GM21423 (cell line): ENCODE results near the gene RSPRY1.
"Not testable (repeated sequence)": the region's sequence is repeated elsewhere in the genome, so short reads cannot be mapped to it uniquely, and the experiment has no call there.

Experiments
- ATAC-seq: cut with Tn5 transposase; IDR thresholded peaks from one replicate; pipeline ENCODE4 v1.9.1; 2021; ENCODE audit warnings: mild to moderate bottlenecking, moderate library complexity; ENCODE audit not compliant: unreplicated experiment

RSPRY1 gene

DNA sequence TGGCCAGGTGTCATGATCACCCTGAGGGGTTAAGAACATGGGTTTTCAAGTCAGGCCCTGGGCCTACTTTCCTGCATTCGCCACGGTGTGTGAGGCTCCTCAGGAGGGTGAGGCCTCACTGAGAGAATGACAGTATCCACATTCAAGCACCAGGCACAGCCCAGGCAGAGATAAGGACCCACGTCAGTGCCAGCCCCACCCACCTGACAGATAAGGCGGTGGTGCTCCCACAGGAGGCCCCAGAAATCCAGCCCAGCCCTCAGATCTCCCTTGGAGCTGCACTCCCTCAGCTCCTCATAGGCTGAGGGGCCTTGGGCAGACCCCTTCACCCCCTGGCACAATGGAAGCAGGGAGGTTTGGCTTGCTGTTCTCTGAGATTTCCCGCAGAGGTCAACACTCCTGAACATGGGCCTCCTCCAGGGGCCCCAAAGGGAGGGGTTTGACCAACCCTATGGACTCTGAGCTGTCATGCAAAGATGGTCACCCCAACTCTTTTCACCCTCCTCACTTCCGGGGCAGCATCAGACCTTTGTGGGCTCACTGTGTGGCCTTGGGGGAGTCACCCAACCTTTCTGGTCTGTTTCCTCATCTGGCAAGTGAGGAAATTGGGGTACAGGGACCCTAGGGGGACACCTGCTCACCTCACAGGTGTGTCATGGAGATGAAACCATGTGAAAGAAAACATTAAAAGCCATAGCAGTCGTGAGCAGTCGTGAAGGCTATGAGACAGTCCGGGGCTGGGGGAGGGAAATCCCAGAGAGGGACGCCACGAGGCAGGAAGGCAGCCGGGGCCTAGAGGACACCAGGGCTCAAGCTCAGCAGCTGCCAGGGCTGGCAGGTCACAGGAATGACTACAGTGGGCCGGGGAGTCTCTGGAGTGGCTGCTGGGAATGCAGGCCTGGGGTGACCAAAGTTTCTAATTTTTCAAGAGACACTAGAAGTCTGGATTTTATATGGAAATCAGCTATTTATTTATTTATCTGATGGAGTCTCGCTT, 83.0 kb downstream of the RSPRY1 start:
- no peak for ATAC-seq

DNA sequence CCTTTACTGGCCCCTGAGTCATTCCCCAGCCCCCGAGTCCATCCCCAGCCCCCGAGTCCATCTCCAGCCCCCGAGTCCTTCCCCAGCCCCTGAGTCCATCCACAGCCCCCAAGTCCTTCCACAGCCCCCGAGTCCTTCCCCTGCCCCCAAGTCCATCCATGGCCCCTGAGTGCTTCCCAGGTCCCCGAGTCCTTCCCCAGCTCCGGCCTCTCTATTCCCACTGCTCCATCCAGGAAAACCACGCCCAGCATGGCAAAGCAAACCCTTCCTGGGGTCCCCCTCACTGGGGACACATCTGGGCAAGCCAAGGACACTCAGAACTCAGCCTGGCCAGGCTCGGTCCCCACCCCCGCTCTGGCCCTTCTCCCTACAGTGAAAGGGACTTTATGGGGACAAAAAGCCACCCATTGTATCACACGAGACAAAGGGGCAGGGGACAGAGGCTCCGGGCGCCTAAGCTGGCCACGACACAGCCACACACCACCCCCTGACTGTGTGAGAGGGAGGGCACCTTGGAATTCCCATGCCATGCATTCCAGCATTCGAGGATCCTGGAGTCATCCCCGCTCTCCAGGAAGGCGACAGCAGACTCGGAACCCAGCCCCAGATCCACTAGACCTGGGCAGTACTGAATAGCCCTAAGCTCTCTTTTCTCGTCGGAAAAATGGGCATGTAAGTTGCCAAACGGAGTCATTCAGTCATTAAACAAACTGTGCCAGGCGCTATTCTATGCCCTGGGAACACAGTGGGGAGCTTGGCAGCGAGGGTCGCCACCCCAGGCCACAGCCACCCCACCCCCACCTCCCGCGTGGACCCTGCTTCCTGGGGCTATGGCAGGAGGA, 84.3 kb downstream of the RSPRY1 start:
- no peak for ATAC-seq

DNA sequence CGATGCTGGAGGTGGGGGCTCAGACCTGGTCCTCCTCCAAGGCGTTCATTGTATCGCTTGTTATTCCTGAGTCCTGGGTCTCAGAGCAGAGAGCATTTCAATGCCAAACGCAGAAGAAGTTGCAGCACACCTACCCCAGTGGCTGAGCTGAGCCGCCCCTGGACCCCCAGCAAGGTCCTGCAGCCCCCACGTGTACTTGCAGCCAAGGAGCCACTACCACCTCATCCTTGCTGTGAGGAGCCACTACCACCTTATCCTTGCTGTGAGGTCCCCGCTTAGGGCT, 84.9 kb downstream of the RSPRY1 start:
- no peak for ATAC-seq

DNA sequence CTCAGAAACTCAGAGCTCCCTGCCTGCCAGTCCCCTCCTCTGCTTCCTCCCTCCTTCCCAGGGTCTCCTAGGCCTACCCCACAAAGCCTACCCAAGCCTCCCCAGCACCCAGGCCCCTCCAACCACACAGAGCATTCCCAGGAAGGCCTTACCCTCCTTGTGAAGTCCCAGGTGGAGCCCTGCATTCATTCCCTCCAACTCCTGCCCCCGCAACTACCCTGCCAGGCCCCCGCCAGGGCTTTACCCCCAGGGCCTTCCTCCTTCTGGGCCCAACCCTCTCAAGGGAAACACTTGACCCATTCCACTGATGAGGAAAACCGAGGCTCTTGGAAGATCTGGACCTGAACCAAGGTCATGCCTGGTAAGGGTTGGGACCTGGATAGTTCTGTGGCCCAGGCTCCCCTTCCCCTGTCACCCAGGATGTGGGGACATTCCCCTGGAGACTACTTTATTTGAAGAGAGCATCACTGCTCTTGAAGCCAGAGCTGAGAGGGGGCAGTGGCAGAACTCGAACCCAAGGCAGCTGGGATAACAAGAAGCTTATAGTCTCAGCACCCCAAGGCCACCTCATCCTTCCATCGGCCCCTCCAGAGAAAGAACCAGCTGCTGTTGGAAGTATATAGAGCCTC, 85.9 kb downstream of the RSPRY1 start:
- no peak for ATAC-seq

DNA sequence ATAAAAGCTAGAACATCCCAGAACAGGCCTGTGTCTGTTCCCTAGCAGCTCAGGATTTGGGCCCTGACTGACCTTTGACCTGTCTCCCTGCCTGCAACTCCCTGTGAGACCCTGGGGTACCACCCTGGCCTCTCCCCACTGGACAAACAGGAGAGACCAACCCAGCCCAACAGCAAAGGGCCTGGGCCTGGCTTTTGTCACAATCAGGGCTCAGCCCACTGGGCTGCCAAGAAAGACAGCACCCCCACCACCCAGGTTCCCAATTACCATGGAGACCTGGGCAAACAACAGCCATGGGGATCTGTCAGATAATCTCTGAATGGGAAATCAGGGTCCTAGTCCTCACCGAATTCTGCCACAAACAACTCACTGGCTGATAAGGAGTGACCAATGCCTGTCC, 87.2 kb downstream of the RSPRY1 start:
- no peak for ATAC-seq

DNA sequence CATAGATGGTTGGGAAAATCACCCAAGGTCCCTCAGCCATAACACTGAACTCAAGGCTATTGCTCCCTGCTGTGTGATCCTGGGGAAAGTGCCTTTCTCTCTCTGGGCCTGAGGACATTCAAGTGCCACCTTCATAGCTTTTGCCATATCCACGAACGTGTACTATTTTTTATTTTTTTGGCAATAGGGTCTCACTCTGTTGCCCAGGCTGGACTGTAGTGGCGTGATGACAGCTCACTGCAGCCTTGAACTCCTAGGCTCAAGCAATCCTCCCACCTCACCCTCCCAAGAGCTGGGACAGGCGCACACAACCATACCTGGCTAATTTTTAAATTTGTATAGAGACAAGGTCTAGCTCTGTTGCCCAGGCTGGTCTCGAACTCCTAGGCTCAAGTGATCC, 87.7 kb downstream of the RSPRY1 start:
- ATAC-seq, result no peak

DNA sequence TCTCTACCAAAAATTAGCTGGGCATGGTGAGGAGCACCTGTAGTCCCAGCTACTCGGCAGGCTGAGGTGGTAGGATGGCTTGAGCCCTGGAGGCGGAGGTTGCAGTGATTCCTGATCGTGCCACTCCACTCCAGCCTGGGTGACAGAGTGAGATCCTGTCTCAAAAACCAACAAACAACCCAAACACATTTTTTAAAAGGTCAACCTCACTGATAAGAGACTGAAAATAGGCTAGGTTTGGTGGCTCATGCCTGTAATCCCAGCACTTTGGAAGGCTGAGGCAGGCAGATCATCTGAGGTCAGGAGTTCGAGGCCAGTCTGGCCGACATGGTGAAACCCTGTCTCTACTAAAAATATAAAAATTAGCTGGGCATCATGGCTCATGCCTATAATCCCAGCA, 89.8 kb downstream of the RSPRY1 start:
- not testable (repeated sequence) for ATAC-seq

DNA sequence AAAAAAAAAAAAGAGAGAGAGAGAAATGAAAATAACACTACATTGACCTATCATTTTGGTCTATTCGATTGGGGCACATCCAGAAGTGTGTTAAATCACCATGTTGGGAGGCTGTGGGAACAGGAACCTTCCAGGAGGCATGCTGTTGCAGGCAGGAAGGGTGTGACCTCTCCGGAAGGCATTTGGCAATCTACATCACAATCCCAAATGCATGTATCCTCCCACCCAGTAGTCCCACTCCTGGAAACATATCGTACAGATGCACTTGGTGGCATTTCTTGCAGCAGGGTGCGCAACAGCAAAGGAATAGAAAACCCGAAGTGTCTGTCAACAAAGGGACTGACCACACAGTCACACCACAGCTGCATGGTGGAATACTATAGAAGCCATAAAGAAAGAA, 90.5 kb downstream of the RSPRY1 start:
- ATAC-seq, result no peak

DNA sequence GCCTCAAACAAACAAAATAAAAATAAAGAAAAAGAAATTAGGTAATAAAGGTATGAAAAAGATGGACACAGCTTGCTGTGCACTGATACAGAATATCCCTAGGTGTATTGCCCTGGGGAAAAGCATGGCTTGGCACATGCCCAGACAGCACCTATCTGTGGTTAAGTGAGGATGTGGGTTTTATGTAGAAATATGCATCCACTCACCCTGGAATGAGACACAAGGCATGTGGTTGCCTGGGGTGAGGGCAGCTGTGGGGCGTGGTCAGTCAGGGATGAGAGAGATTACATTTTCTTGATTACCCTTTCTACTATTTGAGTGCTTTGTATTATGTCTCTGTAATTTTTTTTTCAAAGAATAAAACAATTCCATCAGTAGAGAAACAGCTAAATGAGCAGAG, 91.5 kb downstream of the RSPRY1 start:
- ATAC-seq, result no peak

DNA sequence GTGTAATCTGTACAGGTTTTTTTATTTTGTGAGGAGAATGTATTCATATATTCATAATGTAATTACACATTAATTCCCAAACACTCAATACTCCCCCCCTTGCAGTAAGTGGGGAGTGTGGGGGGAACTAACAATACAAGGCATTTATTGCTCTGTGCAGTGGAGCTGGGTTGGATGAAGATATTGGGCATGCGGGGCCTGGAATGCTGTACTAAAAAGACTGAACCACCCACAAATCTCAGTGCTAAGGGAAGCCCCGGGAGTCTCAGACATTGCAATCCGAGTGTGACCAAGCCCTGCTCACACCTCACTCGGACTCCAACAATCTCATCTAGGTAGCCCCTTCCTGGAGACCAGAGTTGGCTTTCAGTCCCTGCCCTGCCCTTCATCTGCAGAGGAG, 92.4 kb downstream of the RSPRY1 start:
- ATAC-seq, result no peak

DNA sequence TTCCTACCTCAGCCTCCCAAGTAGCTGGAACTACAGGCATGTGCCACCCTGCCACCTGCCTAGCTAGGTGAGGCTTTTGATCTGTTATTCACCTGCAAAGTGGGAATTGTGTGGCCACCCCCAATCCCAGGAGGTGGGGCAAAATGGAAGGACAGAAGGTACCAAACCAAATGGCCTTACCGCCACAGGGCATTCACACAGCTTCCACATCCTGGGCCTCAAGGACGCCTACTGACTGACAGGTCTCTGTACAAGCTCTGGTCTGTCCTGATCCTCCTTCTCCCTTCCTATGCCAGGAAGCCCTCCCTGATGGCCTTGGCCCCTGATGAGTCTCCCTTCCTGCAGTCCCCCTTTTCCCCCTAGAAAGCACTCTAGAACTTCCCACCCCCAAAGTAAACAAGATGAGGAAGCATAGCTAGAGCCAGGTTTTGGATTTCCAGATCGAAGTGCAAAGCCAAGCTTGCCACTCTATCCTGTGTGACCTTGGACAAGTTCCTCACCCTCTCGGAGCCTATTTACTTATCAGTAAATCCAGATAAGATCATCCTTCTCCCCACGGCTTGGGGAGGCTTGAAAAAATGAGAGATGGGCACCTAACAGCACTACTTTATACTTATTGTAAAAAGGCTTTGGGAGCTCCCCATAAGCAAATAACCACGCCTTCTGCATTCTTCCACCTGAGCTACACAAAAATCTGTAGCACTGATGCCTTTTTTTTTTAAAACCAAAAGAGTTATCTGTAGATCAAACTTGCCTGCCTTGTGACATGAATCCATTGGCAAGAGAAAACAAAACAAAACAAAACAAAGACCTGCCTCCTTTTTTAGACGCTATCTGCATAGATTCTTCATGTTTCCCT, 93.9 kb downstream of the RSPRY1 start:
- ATAC-seq, result no peak

DNA sequence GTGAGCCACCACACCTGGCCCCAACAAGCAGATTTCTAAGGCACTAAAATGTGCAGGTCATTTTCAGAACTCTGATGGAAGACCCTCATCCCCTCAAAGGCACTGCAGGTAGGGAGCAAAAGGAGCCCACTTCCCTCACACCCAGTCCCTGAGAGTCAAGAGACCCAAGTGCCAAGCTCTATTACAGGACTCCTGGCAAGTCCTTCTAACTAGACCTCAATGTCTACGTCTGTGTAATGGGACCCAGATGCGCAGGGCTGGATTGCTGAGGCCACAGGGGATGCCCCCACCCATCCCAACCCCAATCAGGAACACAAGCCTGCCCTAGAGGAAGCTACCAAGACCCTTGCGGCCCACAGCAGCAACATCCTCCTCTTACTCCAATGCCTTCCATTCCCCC, 95.7 kb downstream of the RSPRY1 start:
- no peak for ATAC-seq

DNA sequence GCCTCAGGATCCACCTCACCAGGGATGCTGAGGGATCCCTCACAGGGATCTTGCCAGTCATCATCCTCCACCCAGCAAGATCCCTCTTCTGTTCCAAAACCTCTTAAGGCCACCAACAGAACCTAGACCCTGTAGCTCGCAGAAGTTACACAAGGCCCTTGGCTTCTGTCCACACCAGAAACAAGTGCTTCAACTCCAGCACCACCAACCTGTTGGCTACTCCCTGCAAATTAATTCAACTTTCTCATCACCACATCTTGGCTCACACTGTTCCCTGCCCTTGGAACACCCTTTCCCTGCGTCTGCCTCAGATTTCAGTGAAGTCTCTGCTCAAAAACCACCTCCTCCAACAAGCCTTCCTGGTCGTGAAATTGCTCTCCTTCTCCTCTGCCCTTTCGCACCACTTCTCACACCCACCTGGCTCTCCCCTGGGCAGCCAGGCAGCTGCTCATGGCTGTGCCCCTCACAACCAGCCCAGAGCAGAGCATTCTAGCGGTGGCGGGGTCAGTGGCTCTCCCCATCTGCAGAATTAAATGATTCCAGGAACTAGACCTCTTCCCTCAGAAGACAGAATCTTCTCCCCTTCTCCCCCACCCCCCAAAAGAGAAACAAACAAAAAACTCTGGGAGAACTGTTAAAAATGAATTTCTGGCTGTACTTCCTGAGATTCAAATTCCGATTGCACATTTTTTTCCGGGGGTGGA, 96.5 kb downstream of the RSPRY1 start:
- no peak for ATAC-seq

DNA sequence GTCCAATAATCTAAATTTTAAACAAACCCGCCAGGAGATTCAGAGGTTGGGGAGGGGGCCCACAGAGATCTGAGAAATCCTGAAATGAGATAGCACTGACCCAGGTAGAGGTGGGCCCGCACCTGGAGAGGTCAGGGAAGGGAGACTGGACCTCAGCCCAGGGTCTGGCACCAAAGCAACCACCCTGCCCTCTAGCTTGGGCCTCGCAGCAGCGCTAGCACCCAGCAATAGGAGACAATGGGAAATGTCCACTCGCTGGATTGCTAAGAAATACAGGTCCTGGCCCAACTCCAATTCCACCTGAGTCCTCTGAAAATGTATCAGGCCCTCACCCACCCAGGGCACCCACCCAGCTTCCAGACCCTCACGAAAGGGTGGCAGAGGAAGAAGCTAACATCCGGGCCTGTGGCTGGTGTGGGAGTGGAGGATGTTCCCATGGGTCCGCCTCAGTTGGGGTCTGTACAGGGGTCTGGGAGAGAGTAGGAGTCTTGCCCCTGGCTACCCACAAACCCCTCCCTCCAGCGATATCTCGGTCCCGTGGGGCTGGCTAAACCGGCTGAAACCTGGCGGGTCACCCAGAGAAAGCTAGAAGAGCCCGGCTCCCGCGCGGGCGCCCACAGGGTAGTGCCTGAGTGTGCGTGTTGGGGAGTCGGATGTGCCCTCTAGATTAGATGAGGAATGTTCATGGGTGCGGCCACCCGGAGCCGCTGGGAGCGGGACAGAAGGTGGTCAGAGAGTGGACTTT, 97.3 kb downstream of the RSPRY1 start:
- no peak for ATAC-seq

DNA sequence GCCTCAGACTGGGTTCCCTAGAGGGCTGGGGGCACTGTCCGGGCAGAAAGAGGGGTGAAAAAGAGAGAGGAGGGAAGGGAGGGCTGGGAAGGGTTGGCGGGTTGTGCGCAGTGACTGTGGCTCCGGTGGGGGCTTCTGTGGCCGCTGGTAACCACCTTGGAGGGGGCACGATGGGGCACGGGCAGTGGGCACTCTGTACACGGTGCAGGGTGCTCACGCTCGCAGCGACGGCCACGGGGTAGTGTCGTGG, 97.8 kb downstream of the RSPRY1 start:
- no peak for ATAC-seq

DNA sequence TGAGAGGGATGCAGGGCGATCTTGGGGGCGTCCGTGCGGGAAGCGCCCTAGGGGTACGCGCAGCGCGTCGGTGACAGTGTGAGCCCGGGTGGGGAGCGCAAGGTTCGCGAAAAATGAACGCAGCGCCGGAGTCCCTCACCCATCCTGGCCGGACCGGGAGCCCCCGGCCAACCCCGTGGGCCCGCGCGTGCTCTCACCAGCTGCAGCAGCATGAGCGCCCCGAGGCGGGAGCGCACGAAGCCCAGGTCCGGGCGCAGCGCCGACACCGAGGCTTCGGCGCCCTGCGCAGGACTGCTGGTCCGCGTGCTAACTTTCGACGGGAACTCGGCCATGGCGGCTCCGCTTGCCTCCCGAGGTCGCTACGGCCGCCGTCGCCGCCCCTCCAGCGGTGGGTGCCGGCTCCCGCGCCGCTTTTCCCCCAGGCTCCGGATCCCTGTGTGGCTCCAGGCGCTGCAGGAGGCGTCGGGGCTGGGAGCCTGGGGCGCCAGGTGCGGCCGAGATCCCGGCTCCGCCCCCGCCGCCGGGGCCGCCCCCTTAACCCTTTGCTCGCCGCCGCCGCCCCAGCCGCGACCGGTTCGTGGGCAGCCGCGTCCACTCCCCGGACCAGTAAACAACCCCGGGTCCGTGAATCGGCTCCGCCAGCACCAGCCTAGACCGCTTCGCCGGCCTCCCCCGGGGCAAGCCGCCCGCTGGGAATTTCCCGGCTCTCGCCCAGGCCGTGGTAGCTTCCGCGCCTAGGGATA, 98.3 kb downstream of the RSPRY1 start, which contains the start of gene PLLP:
Gene PLLP, minus strand, starts transcription at position 464 of the 743 bp plus-strand sequence. Its CDS starts 132 bp downstream, at position 332.
- ATAC-seq, result no peak

DNA sequence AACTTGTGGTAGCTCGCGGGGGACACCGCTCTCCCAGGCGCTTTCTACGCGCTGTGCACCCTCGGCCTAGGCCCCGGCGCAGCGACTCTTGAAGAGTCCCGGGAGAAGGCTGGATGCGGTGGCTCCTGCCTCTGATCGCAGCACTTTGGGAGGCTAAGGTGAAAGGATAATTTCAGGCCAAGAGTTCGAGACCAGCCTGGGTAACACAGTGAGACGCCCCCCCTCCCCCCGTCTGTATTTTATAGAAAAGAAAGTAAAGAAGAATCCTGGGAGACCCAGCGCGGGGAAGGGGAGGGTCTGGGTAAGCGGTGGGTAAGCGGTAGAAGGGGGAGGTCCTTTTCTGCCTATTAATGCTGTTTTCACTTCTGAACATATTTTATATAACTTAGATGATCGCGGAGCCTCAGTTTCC, 98.8 kb downstream of the RSPRY1 start:
- ATAC-seq, result no peak

DNA sequence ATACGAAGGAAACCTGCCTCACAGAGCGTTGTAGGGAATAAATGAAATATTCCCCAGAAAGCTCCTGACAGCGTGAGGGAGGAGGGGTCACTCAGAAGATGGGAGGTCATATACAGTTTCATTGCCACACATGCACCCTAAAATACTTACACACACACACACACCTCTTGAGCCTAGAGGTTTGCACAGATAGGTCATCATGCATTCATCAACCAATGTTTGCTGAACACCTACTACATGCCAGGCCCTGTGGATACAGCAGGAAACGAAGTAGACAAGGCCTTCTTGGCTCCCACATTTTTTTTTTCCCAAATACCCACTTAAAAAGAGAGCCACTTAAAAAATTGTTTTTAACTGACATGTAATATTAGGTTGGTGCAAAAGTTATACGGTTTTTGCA, 99.2 kb downstream of the RSPRY1 start:
- no peak for ATAC-seq
